ENCODE measurements around the gene PRPSAP2. TPM values are rescaled to one million over a fixed set of nuclear protein-coding genes. Genes with fewer than 3 reads are reported as not detected.

PRPSAP2 gene
- total and polyA plus RNA-seq, 10 donors: 26.3 to 44.8 (median 30.4) TPM

- 74 to 96% (median 82%) methylated on average over 1 of the region's 1 CpG for WGBS, 5 donors
- no peaks in the 10 kb centered on the region for H3K27me3 ChIP-seq (replicated peaks in 1 of 7)
- H3K36me3 ChIP-seq: peaks cover 0 to 69% (median 29%) of the 10 kb centered on the region in 6 donors
- H3K4me3 ChIP-seq: no peak overlapping the region
- TF ChIP-seq POLR2A (IDR thresholded peaks at IDR 0.05) (no peak), CTCF (IDR thresholded peaks at IDR 0.05 in 8 of 11, conservative IDR thresholded peaks at IDR 0.05 in 3 of 11) (no peak), POLR2AphosphoS5 (IDR thresholded peaks at IDR 0.05) (no peak)
- DNase-seq: no peak
- peaks cover 0 to 9% (median 0%) of the 10 kb centered on the region in 8 donors for H3K9me3 ChIP-seq
- H3K4me1 ChIP-seq: peaks cover 12 to 36% (median 17%) of the 10 kb centered on the region in 6 donors
- no peak overlapping the region for H3K27ac ChIP-seq
- intact Hi-C loops (cut with DNase I; ENCODE audit: low total_unique reads): no loop called here
Observed at GRCh38 chr17:18896146-18896545, 38.2 kb downstream of the PRPSAP2 start.

- DNase-seq: no peak
- peaks cover 0 to 66% (median 23%) of the 10 kb centered on the region in 6 donors for H3K36me3 ChIP-seq
- 88 to 98% (median 94%) methylated on average over 2 of the region's 2 CpGs for WGBS, 5 donors
- H3K9me3 ChIP-seq: peaks cover 0 to 9% (median 0%) of the 10 kb centered on the region in 8 donors
- no peak for TF ChIP-seq POLR2AphosphoS5 (IDR thresholded peaks at IDR 0.05)
- no peak for TF ChIP-seq CTCF (IDR thresholded peaks at IDR 0.05 in 8 of 11, conservative IDR thresholded peaks at IDR 0.05 in 3 of 11)
- H3K27ac ChIP-seq: no peak overlapping the region
- no peak overlapping the region for H3K4me3 ChIP-seq
- H3K4me1 ChIP-seq: peaks cover 20 to 44% (median 25%) of the 10 kb centered on the region in 6 donors
- intact Hi-C loops (cut with DNase I; ENCODE audit: low total_unique reads): no loop called here
- no peaks in the 10 kb centered on the region for H3K27me3 ChIP-seq (replicated peaks in 1 of 7)
Observed at GRCh38 chr17:18896947-18897346, 39.0 kb downstream of the PRPSAP2 start.

- Histone ChIP-seq H3K27ac (no peak overlapping the region), H3K4me1 (peaks cover 22 to 38% (median 30%) of the 10 kb centered on the region in 6 donors), H3K27me3 (replicated peaks in 1 of 7) (no peaks in the 10 kb centered on the region), H3K9me3 (no peaks in the 10 kb centered on the region), H3K36me3 (peaks cover 0 to 75% (median 21%) of the 10 kb centered on the region in 6 donors), H3K4me3 (no peak overlapping the region)
- intact Hi-C loops (cut with DNase I; ENCODE audit: low total_unique reads): no loop called here
- no peak for DNase-seq
- TF ChIP-seq CTCF (IDR thresholded peaks at IDR 0.05 in 8 of 11, conservative IDR thresholded peaks at IDR 0.05 in 3 of 11) (no peak), POLR2AphosphoS5 (IDR thresholded peaks at IDR 0.05) (no peak), POLR2A (IDR thresholded peaks at IDR 0.05) (no peak)
- 94 to 98% (median 96%) methylated on average over 5 of the region's 5 CpGs for WGBS, 5 donors
Observed at GRCh38 chr17:18904482-18904881, 46.6 kb downstream of the PRPSAP2 start.

GRCh38 chr17:18905226-18905625 is 47.3 kb downstream of the PRPSAP2 start:
- intact Hi-C loops (cut with DNase I; ENCODE audit: low total_unique reads): no loop called here
- H3K27me3 ChIP-seq (replicated peaks in 1 of 7): no peaks in the 10 kb centered on the region
- no peaks in the 10 kb centered on the region for H3K9me3 ChIP-seq
- DNase-seq: no peak
- peaks cover 0 to 83% (median 23%) of the 10 kb centered on the region in 6 donors for H3K36me3 ChIP-seq
- 80 to 92% (median 89%) methylated on average over 5 of the region's 5 CpGs for WGBS, 5 donors
- H3K27ac ChIP-seq: no peak overlapping the region
- TF ChIP-seq CTCF (IDR thresholded peaks at IDR 0.05 in 8 of 11, conservative IDR thresholded peaks at IDR 0.05 in 3 of 11) (no peak), POLR2AphosphoS5 (IDR thresholded peaks at IDR 0.05) (no peak), POLR2A (IDR thresholded peaks at IDR 0.05) (no peak)
- H3K4me1 ChIP-seq: peaks cover 17 to 31% (median 22%) of the 10 kb centered on the region in 6 donors
- no peak overlapping the region for H3K4me3 ChIP-seq

Measured in spleen (tissue), 11 donors.